A549 (cell line): ENCODE data around the gene ENO2. TPM values are rescaled to one million over a fixed set of nuclear protein-coding genes. Genes with fewer than 3 reads are reported as not detected.

Experiments
- ATAC-seq, 2 experiments: fragments of 200-7000 bp in 1 of 2; fragments of >200 bp in 1 of 2; cut with Nextera tagmentation in 1 of 2; cut with Tn5 transposase in 1 of 2; 3 replicates each; pipeline versions ENCODE4 v1.8.0 to v1.9.1; 2018 to 2020; ENCODE audit warnings: mild to moderate bottlenecking in 1 of 2, moderate library complexity in 1 of 2
- CTCF ChIA-PET: fragments of 300-600 bp; sonication (Branson Sonifier 250); formaldehyde crosslinking; extraction: SDS; loops from one replicate; lab custom pipeline; 2021; ENCODE audit warnings: antibody characterized with exemption, inconsistent platforms; lab: Yijun Ruan, JAX
- POLR2A ChIA-PET: fragments of 350-600 bp; formaldehyde crosslinking; extraction: SDS; loops from one replicate; lab custom pipeline; 2021; ENCODE audit warnings: antibody characterized with exemption, inconsistent platforms; lab: Yijun Ruan, JAX
- DNase-seq, 2 experiments: peaks; one replicate each; pipeline versions ENCODE4 v3.0.0 to v3.0.0-alpha.2; 2011 to 2016; ENCODE audit warnings: low read depth in 1 of 2, low spot score in 1 of 2
- FAIRE-seq: peaks from 2 replicates; lab custom pipeline; 2011; peaks lifted over from hg19 to GRCh38; lab: Jason Lieb, UNC
- H3K27ac ChIP-seq, 2 experiments: fragments of >200 bp; sonication (Bioruptor Twin); formaldehyde crosslinking; 3 replicates each; pipeline ENCODE4 v1.5.1; 2016 to 2017
- H3K4me1 ChIP-seq: fragments of >200 bp; sonication (Bioruptor Twin); formaldehyde crosslinking; 3 replicates; pipeline ENCODE4 v1.6.1; 2016
- H3K4me2 ChIP-seq: fragments of >200 bp; sonication (Bioruptor Twin); formaldehyde crosslinking; 3 replicates; pipeline ENCODE4 v1.6.1; 2016
- H3K4me3 ChIP-seq: fragments of >200 bp; sonication (Bioruptor Twin); formaldehyde crosslinking; 3 replicates; pipeline ENCODE4 v1.5.1; 2016
- H3K9me3 ChIP-seq: fragments of >200 bp; sonication (Bioruptor Twin); formaldehyde crosslinking; 3 replicates; pipeline ENCODE4 v1.6.1; 2016
- BHLHE40 ChIP-seq: IDR thresholded peaks from 2 replicates; pipeline ENCODE4 v1.6.1; 2012; ENCODE audit warnings: low read depth, low read length, inconsistent platforms
- CBX2 ChIP-seq: fragments of 200-600 bp; sonication (generic); IDR thresholded peaks from 2 replicates; pipeline ENCODE4 v1.6.1; 2016; ENCODE audit warnings: low read depth, mild to moderate bottlenecking, borderline replicate concordance
- CEBPB ChIP-seq, 2 experiments: fragments of >200 bp in 1 of 2; sonication (Bioruptor Twin) in 1 of 2; formaldehyde crosslinking in 1 of 2; IDR thresholded peaks; 2 replicates each; pipeline ENCODE4 v1.6.1; 2012 to 2016
- EHMT2 ChIP-seq: fragments of 200-600 bp; sonication (generic); IDR thresholded peaks from 2 replicates; pipeline ENCODE4 v1.6.1; 2016; ENCODE audit warnings: antibody characterized with exemption, low read depth, mild to moderate bottlenecking, moderate library complexity
- EP300 ChIP-seq, 2 experiments: fragments of >200 bp; sonication (Bioruptor Twin); formaldehyde crosslinking; IDR thresholded peaks; 2 replicates in 1 of 2; 3 replicates in 1 of 2; pipeline ENCODE4 v1.6.1; 2016 to 2017
- ESRRA ChIP-seq: fragments of 150-350 bp; IDR thresholded peaks from 2 replicates; pipeline ENCODE4 v1.6.1; 2014; ENCODE audit warnings: mild to moderate bottlenecking, low read length, borderline replicate concordance
- HOXB5 ChIP-seq: fragments of 250-450 bp; sonication (Bioruptor Pico); IDR thresholded peaks from 2 replicates; pipeline ENCODE4 v1.5.0; 2020; ENCODE audit warnings: mild to moderate bottlenecking, moderate library complexity
- JUN ChIP-seq, 2 experiments: fragments of >200 bp; sonication (Bioruptor Twin); formaldehyde crosslinking; IDR thresholded peaks; 2 replicates in 1 of 2; 3 replicates in 1 of 2; pipeline ENCODE4 v1.6.1; 2016 to 2017
- JUNB ChIP-seq: fragments of >200 bp; sonication (Bioruptor Twin); formaldehyde crosslinking; IDR thresholded peaks from 2 replicates; pipeline ENCODE4 v1.6.1; 2016
- POLR2A ChIP-seq: IDR thresholded peaks from 2 replicates; pipeline ENCODE4 v1.6.1; 2012; ENCODE audit warnings: mild to moderate bottlenecking, low read length
- POLR2AphosphoS2 ChIP-seq: conservative IDR thresholded peaks from 2 replicates; pipeline ENCODE4 v1.6.1; 2012; ENCODE audit warnings: low read length, improper control_type of control experiment, inconsistent platforms
- RARB ChIP-seq: fragments of 250-450 bp; sonication (Bioruptor Pico); IDR thresholded peaks from 2 replicates; pipeline ENCODE4 v1.8.0; 2021; ENCODE audit warnings: mild to moderate bottlenecking, moderate library complexity
- SMC3 ChIP-seq: fragments of >200 bp; sonication (Bioruptor Twin); formaldehyde crosslinking; IDR thresholded peaks from 3 replicates; pipeline ENCODE4 v1.6.1; 2018; ENCODE audit warnings: inconsistent platforms
- SREBF2 ChIP-seq: fragments of 450-650 bp; IDR thresholded peaks from 2 replicates; pipeline ENCODE4 v1.6.1; 2014; ENCODE audit warnings: mild to moderate bottlenecking, moderate library complexity
- WGBS: methylation state at CpG from one replicate; pipeline ENCODE4 v1.1.6; 2017; ENCODE audit errors: missing lambda C conversion rate; 5-methylcytosine and 5-hydroxymethylcytosine counted together
- polyA plus RNA-seq, 4 experiments: library from polyadenylated mRNA; depleted of rRNA in 3 of 4; stranded (reverse); fragments of >200 nt; fragmentation: RNase III in 1 of 4; extraction: RNeasy Plus Mini Kit Qiagen cat#74134 plus additional on column Dnase treatment in 1 of 4; gene quantifications; 2 replicates in 3 of 4; 3 replicates in 1 of 4; pipeline ENCODE4 v1.2.3, GENCODE V29; 2011 to 2017
- TF ChIP-seq, protein P1 (sequence below): fragments of 200-600 bp; sonication (generic); IDR thresholded peaks from 2 replicates; pipeline ENCODE4 v1.6.1; 2016; ENCODE audit warnings: antibody characterized with exemption, mild to moderate bottlenecking, moderate library complexity
- TF ChIP-seq, protein P2 (sequence below): IDR thresholded peaks from 2 replicates; pipeline ENCODE4 v1.6.1; 2012
- TF ChIP-seq, protein P3 (sequence below): fragments of >200 bp; sonication (Bioruptor Twin); formaldehyde crosslinking; IDR thresholded peaks from 3 replicates; pipeline ENCODE4 v1.5.1; 2016

The ENO2 gene
- polyA plus RNA-seq, 2 of the 4 experiments (the other 2 are of a cell fraction), result 26.2 to 38.6 TPM

DNA sequence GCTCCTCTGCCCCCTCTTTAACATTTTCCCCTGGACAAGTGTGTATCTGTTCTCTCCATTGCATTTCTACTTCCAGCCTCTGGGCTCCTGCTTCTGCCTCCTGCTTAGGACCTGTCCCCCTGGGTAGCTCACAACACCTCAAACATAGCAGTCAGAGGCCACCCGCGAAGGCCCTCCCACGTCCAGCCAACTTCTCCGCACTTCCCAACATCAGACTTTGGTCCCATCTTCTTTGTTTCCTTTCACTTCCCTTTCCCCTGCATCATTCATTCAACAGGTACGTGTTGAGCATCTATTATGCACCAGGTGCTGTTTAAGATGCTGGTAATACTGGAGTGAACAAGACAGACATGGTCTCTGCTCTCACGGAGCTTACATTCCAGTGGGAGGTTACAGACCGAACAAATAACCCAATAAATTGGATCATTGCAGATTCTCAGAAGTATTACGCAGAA is 32.6 kb downstream of the ENO2 start:
- H3K9me3 ChIP-seq, result no peaks in the 10 kb centered on the region
- TF ChIP-seq, protein P1, sequence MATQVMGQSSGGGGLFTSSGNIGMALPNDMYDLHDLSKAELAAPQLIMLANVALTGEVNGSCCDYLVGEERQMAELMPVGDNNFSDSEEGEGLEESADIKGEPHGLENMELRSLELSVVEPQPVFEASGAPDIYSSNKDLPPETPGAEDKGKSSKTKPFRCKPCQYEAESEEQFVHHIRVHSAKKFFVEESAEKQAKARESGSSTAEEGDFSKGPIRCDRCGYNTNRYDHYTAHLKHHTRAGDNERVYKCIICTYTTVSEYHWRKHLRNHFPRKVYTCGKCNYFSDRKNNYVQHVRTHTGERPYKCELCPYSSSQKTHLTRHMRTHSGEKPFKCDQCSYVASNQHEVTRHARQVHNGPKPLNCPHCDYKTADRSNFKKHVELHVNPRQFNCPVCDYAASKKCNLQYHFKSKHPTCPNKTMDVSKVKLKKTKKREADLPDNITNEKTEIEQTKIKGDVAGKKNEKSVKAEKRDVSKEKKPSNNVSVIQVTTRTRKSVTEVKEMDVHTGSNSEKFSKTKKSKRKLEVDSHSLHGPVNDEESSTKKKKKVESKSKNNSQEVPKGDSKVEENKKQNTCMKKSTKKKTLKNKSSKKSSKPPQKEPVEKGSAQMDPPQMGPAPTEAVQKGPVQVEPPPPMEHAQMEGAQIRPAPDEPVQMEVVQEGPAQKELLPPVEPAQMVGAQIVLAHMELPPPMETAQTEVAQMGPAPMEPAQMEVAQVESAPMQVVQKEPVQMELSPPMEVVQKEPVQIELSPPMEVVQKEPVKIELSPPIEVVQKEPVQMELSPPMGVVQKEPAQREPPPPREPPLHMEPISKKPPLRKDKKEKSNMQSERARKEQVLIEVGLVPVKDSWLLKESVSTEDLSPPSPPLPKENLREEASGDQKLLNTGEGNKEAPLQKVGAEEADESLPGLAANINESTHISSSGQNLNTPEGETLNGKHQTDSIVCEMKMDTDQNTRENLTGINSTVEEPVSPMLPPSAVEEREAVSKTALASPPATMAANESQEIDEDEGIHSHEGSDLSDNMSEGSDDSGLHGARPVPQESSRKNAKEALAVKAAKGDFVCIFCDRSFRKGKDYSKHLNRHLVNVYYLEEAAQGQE, result 0 out of 2 replicates have a peak, but pooled peaks have one; percentile 16
- TF ChIP-seq, protein P2, sequence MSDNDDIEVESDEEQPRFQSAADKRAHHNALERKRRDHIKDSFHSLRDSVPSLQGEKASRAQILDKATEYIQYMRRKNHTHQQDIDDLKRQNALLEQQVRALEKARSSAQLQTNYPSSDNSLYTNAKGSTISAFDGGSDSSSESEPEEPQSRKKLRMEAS, result no peak; the same call in 1 of the 2 replicates
- TF ChIP-seq, all 56 proteins: peak for 1
- POLR2A ChIA-PET, result interaction anchor here (0.6 to 6.1 kb wide), 9 partner anchors 9 to 133 kb away, joined by 3 to 174 read pairs (median 5); partner anchors contain the start of genes CDCA3, LPCAT3, SPSB2 and TPI1
- CTCF ChIA-PET, result interaction anchor here (0.6 to 22.6 kb wide), 15 partner anchors 9 to 600 kb away, joined by 3 to 370 read pairs (median 5); partner anchors contain the start of genes ATN1, C1R, C1RL and EMG1
- Histone ChIP-seq H3K4me1 (peaks cover 33% of the 10 kb centered on the region), H3K4me2 (peak overlapping the region; percentile 88), H3K27ac (peak overlapping the region; percentile 80 to 90), H3K4me3 (peak overlapping the region; percentile 59)
- ATAC-seq, result no peak
- no peak for DNase-seq
- FAIRE-seq, result no peak
- WGBS, result 45% methylated on average over 8 of the region's 8 CpGs

DNA sequence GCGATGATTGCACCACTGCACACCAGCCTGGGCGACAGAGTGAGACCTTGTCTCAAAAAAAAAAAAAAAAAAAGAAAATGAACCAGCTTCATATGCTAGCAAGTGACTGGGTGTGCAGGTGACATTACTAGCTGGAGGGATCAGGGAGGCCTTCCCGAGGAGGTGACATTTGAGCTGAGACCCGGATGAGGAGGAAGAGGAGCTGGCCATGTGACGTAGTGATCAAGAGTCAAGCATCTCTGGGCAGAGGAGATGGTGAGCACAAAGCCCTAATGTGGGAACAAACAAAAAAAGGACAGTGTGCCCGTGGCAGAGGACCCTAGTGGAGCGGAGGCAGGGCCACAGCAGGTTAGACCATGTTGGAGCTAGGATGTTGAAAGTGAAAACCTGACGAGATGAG is 33.2 kb downstream of the ENO2 start:
- no peak overlapping the region for H3K4me3 ChIP-seq
- no peak overlapping the region for H3K27ac ChIP-seq
- 90% methylated on average over 8 of the region's 8 CpGs for WGBS
- peaks cover 30% of the 10 kb centered on the region for H3K4me1 ChIP-seq
- ChIA-PET CTCF (interaction anchor here (0.6 to 22.6 kb wide), 9 partner anchors 10 to 599 kb away, joined by 3 to 370 read pairs (median 44); partner anchors contain the start of genes ATN1, C1RL, EMG1 and PHB2), POLR2A (interaction anchor here (1.9 to 6.1 kb wide), 2 partner anchors 15 to 71 kb away, joined by 5 to 174 read pairs; partner anchors contain the start of gene LPCAT3)
- no peak for FAIRE-seq
- no peaks in the 10 kb centered on the region for H3K9me3 ChIP-seq
- no peak for ATAC-seq
- no peak for DNase-seq
- H3K4me2 ChIP-seq, result peak overlapping the region; percentile 88
- TF ChIP-seq EHMT2, result no peak
- TF ChIP-seq SREBF2, result no peak
- TF ChIP-seq CEBPB (IDR thresholded peaks at IDR 0.05), result no peak
- TF ChIP-seq POLR2AphosphoS2, result no peak
- TF ChIP-seq EP300 (IDR thresholded peaks at IDR 0.05), result no peak
- no peak for TF ChIP-seq JUN (IDR thresholded peaks at IDR 0.05)
- no peak for TF ChIP-seq JUNB
- TF ChIP-seq CBX2, result no peak
- no peak for TF ChIP-seq HOXB5 (CRISPR knock-in tag)
- TF ChIP-seq ESRRA, result no peak

DNA sequence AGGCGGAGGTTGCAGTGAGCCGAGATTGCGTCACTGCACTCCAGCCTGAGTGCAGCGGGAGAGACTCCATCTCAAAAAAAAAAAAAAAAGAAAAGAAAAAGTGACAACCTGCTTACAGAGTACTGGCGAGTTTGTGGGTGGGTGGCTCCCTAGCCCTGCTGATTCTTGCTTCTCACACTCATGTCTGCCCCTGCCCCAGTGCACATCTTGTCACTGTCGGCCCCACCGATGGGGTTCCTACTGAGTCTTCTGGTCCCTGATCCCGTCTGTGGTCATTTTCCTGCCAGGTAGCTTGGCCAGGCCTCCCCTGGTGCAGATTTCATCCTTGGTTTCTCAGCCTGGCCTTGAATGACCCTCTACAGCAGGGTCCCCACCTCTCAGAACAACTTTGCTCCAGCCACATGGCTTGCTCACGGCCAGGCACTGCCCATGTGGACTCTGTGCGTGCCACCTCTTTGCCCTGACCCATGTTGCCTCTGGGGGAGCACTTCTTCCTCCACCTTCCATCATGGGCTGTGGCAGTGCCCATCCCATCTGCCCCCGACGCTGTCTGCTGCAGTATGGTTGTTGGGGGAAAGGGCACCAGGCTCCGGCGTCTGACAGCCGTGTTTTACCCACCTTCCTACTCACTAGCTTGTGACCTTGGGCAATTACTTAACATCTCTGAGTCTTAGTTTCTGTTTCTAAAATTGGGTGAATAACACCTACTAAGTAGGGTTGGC is 34.7 kb downstream of the ENO2 start:
- no peak for FAIRE-seq

More for the DNA sequence above, 34.7 kb downstream of the ENO2 start:
- 90% methylated on average over 15 of the region's 15 CpGs for WGBS
- POLR2A ChIA-PET, result no interaction called here
- CTCF ChIA-PET, result interaction anchor here (0.6 to 22.6 kb wide), 8 partner anchors 13 to 163 kb away, joined by 3 to 370 read pairs (median 4); partner anchors contain the start of genes ATN1, C1RL, EMG1 and PHB2
- peaks cover 24% of the 10 kb centered on the region for H3K4me1 ChIP-seq
- H3K27ac ChIP-seq, result no peak overlapping the region
- no peak overlapping the region for H3K4me2 ChIP-seq
- H3K4me3 ChIP-seq, result no peak overlapping the region
- ATAC-seq (no peak), DNase-seq (no peak)
- TF ChIP-seq ESRRA (no peak), BHLHE40 (no peak), SMC3 (no peak), JUN (IDR thresholded peaks at IDR 0.05) (no peak), RARB (no peak), POLR2A (no peak)
- TF ChIP-seq, protein P3, sequence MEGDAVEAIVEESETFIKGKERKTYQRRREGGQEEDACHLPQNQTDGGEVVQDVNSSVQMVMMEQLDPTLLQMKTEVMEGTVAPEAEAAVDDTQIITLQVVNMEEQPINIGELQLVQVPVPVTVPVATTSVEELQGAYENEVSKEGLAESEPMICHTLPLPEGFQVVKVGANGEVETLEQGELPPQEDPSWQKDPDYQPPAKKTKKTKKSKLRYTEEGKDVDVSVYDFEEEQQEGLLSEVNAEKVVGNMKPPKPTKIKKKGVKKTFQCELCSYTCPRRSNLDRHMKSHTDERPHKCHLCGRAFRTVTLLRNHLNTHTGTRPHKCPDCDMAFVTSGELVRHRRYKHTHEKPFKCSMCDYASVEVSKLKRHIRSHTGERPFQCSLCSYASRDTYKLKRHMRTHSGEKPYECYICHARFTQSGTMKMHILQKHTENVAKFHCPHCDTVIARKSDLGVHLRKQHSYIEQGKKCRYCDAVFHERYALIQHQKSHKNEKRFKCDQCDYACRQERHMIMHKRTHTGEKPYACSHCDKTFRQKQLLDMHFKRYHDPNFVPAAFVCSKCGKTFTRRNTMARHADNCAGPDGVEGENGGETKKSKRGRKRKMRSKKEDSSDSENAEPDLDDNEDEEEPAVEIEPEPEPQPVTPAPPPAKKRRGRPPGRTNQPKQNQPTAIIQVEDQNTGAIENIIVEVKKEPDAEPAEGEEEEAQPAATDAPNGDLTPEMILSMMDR, result no peak
- no peaks in the 10 kb centered on the region for H3K9me3 ChIP-seq
